GM19397 (cell line): ENCODE measurements around the gene CARD11.
"Not testable (repeated sequence)": the region's sequence is repeated elsewhere in the genome, so short reads cannot be mapped to it uniquely, and the experiment has no call there.

Experiments
- ATAC-seq: cut with Tn5 transposase; IDR thresholded peaks from one replicate; pipeline ENCODE4 v1.9.1; 2021; ENCODE audit warnings: mild to moderate bottlenecking, moderate library complexity; ENCODE audit not compliant: unreplicated experiment

The CARD11 gene

GRCh38 chr7:3065724-3066143 is 22.1 kb upstream of the CARD11 start:
- ATAC-seq: no peak

GRCh38 chr7:3064067-3064466 is 20.4 kb upstream of the CARD11 start:
- no peak for ATAC-seq

GRCh38 chr7:3063016-3063753 is 19.5 kb upstream of the CARD11 start:
- peak; percentile 78 for ATAC-seq

- ATAC-seq: no peak
Measured at GRCh38 chr7:3057066-3057420, 13.4 kb upstream of the CARD11 start.

GRCh38 chr7:3056234-3057065 is 12.8 kb upstream of the CARD11 start:
- ATAC-seq: no peak

- ATAC-seq: no peak
Measured at GRCh38 chr7:3055626-3056025, 12.0 kb upstream of the CARD11 start.

- ATAC-seq: peak; percentile 68
Measured at GRCh38 chr7:3042861-3043489, 692 bp downstream of the CARD11 start.

- ATAC-seq: no peak
Measured at GRCh38 chr7:3041986-3042675, 1.5 kb downstream of the CARD11 start.

- no peak for ATAC-seq
Measured at GRCh38 chr7:3039787-3040186, 3.9 kb downstream of the CARD11 start.

GRCh38 chr7:3038011-3038410 is 5.7 kb downstream of the CARD11 start:
- not testable (repeated sequence) for ATAC-seq

- ATAC-seq: no peak
Measured at GRCh38 chr7:3037259-3037658, 6.4 kb downstream of the CARD11 start.

GRCh38 chr7:3034591-3035150 is 9.0 kb downstream of the CARD11 start:
- no peak for ATAC-seq

- no peak for ATAC-seq
Measured at GRCh38 chr7:3033581-3033980, 10.1 kb downstream of the CARD11 start.

- ATAC-seq: no peak
Measured at GRCh38 chr7:3033136-3033535, 10.5 kb downstream of the CARD11 start.

GRCh38 chr7:3032256-3032655 is 11.4 kb downstream of the CARD11 start:
- no peak for ATAC-seq

GRCh38 chr7:3029138-3029537 is 14.5 kb downstream of the CARD11 start:
- no peak for ATAC-seq

GRCh38 chr7:3028758-3029093 is 14.9 kb downstream of the CARD11 start:
- ATAC-seq: no peak

GRCh38 chr7:3028071-3028757 is 15.5 kb downstream of the CARD11 start:
- no peak for ATAC-seq

GRCh38 chr7:3027005-3027845 is 16.4 kb downstream of the CARD11 start:
- no peak for ATAC-seq

GRCh38 chr7:3025616-3026015 is 18.1 kb downstream of the CARD11 start:
- no peak for ATAC-seq
